Upper lobe of left lung (tissue), 6 donors: ENCODE measurements around the gene ADCY7. TPM values are rescaled to one million over a fixed set of nuclear protein-coding genes. Genes with fewer than 3 reads are reported as not detected.

ENCODE experiments used
- ATAC-seq, 2 donors: fragments of 200-7000 bp; cut with Tn5 transposase; one replicate each; pipeline ENCODE4 v1.9.1; 2022; ENCODE audit warnings: mild to moderate bottlenecking in 2 of 2, moderate library complexity in 2 of 2; ENCODE audit not compliant: low FRiP score in 2 of 2
- DNase-seq, 2 donors: peaks; one replicate each; pipeline ENCODE4 v3.0.0-alpha.2; 2019 to 2020
- H3K27ac ChIP-seq, 4 donors: fragments of 200-600 bp; sonication (generic); one replicate each; pipeline ENCODE4 v1.5.1; 2016 to 2019
- H3K27me3 ChIP-seq, 4 donors: fragments of 200-600 bp; sonication (generic); one replicate each; pipeline ENCODE4 v1.5.1; 2017 to 2019
- H3K36me3 ChIP-seq, 4 donors: fragments of 200-600 bp; sonication (generic); one replicate each; pipeline ENCODE4 v1.5.1; 2016 to 2019
- H3K4me1 ChIP-seq, 4 donors: fragments of 200-600 bp; sonication (generic); one replicate each; pipeline ENCODE4 v1.5.1; 2018 to 2019
- H3K4me3 ChIP-seq, 4 donors: fragments of 200-600 bp; sonication (generic); one replicate each; pipeline ENCODE4 v1.5.1; 2017 to 2019; ENCODE audit warnings: mild to moderate bottlenecking in 2 of 4, moderate library complexity in 1 of 4
- H3K9me3 ChIP-seq, 4 donors: fragments of 200-600 bp; sonication (generic); one replicate each; pipeline ENCODE4 v1.5.1; 2018 to 2019
- EP300 ChIP-seq, 4 donors: sonication (generic); formaldehyde crosslinking; IDR thresholded peaks; one replicate each; pipeline ENCODE4 v1.5.1; 2017; ENCODE audit warnings: antibody characterized with exemption in 4 of 4, control low read depth in 2 of 4
- POLR2A ChIP-seq, 4 donors: fragments of 450-650 bp; IDR thresholded peaks; one replicate each; pipeline ENCODE4 v1.5.1; 2016 to 2017; ENCODE audit warnings: antibody characterized with exemption in 4 of 4, mild to moderate bottlenecking in 2 of 4
- POLR2AphosphoS5 ChIP-seq, 2 donors: sonication (generic); formaldehyde crosslinking; IDR thresholded peaks; one replicate each; pipeline ENCODE4 v1.5.1; 2017; ENCODE audit warnings: antibody characterized with exemption in 2 of 2
- WGBS, 2 donors: methylation state at CpG; one replicate each; pipeline ENCODE4 v1.1.5; 2017 to 2018; 5-methylcytosine and 5-hydroxymethylcytosine counted together
- total RNA-seq, 6 donors: library from RNA; depleted of rRNA in 4 of 6; stranded (reverse); fragments of >200 nt in 4 of 6; gene quantifications; one replicate each; pipeline versions ENCODE4 v1.1.0 to v1.2.1, GENCODE V29; 2016 to 2021
- TF ChIP-seq, protein P1 (sequence below), 6 experiments: fragments of 450-650 bp in 4 of 6; fragments of 200-600 bp in 2 of 6; sonication (generic) in 2 of 6; IDR thresholded peaks; one replicate each; pipeline ENCODE4 v1.5.1; 2016 to 2019; ENCODE audit warnings: antibody characterized with exemption in 6 of 6
- donor health status: DM: no; HTN: no; CAD: no; lungs with moderate emphysema.
- donor health status: DM: no; HTN: yes; CAD: no; lungs with severe emphysema.

ADCY7 gene
- total RNA-seq, 6 donors from 2014 or later: 46.9 to 177 (median 101) TPM

DNA sequence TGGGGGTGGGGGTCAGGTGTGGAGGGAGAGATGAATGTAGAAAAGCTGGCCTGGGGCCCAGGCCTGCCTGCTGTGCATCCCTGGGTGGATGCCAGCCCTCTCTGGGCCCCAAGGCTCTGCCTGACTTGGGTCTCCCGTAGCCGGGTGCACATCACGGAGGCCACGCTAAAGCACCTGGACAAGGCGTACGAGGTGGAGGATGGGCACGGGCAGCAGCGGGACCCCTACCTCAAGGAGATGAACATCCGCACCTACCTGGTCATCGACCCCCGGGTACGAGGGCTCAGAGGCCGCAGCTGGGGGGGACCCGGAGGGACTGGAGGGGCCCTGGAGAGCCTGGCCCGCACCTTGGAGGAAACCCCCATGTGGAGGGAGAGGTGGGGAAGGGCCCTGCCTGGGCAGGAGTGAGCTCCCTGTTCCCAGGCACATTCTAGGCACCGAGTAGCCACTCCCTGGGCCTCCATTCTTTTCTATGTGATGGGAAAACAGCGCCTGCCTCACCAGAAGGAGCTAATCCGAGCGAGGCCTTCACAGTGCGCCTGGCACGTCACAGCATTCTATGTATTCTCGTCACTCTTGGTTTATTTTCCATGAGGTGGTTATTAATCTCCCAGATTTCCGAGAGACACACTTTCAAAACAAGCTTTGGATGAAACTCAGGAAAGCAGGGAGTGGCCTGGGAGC is 34.7 kb downstream of the ADCY7 start:
- Histone ChIP-seq H3K36me3 (peaks cover 0 to 52% (median 19%) of the 10 kb centered on the region in 4 donors), H3K4me3 (no peak overlapping the region), H3K9me3 (no peaks in the 10 kb centered on the region), H3K4me1 (peaks cover 8 to 33% (median 21%) of the 10 kb centered on the region in 4 donors), H3K27ac (no peak overlapping the region), H3K27me3 (no peaks in the 10 kb centered on the region)
- 88 to 94% methylated on average over 13 to 23 of the region's 23 CpGs for WGBS, 2 donors
- TF ChIP-seq, protein P1, sequence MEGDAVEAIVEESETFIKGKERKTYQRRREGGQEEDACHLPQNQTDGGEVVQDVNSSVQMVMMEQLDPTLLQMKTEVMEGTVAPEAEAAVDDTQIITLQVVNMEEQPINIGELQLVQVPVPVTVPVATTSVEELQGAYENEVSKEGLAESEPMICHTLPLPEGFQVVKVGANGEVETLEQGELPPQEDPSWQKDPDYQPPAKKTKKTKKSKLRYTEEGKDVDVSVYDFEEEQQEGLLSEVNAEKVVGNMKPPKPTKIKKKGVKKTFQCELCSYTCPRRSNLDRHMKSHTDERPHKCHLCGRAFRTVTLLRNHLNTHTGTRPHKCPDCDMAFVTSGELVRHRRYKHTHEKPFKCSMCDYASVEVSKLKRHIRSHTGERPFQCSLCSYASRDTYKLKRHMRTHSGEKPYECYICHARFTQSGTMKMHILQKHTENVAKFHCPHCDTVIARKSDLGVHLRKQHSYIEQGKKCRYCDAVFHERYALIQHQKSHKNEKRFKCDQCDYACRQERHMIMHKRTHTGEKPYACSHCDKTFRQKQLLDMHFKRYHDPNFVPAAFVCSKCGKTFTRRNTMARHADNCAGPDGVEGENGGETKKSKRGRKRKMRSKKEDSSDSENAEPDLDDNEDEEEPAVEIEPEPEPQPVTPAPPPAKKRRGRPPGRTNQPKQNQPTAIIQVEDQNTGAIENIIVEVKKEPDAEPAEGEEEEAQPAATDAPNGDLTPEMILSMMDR (IDR thresholded peaks at IDR 0.05): no peak
- TF ChIP-seq POLR2AphosphoS5 (IDR thresholded peaks at IDR 0.05): no peak
- no peak for TF ChIP-seq EP300 (IDR thresholded peaks at IDR 0.05)
- TF ChIP-seq POLR2A (IDR thresholded peaks at IDR 0.05): no peak
- DNase-seq: peak; percentile 20 to 70
- ATAC-seq: no peak

DNA sequence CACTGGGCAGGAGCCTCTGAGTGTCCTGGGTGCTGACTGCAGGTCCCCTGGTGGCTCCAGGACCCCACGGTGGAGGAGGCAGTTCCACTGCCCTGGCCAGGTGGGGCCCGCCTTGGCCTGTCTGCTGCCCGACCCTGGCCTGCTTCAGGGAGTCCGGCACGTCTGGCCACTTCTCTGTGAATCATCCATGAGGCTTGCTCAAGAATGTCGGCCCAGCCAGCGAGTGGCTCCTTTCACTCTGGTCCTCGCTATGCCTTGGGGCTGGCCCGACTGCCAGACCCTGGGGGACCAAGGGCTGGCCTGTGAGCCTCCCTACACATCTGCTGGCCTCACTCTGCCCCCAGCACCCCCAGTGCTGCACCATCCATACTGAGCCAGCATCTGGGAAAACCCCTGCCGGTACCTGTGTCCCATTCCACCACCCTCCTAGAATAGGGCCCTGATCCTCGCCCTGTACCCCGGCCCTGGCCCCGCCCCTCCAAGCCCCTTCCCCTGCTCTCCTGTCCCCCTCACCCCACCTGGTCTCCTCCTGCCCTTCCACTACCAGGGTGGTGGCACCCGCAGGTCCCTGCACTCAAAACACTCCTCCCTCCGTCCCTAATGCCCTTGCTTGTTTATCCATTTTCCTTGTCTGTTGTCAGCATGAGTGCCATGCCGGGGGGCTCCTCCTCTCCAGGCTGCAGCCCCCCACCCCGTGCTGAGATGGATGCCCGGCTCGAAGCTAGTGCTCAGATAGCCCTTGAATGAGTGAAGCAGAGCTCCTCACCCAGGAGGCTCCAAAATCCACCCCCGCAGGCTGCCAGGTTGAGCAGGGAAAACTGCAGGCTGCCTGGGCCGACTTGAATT is 35.5 kb downstream of the ADCY7 start:
- 77 to 78% methylated on average over 18 to 20 of the region's 21 CpGs for WGBS, 2 donors
- ATAC-seq (peak; percentile 45 to 74), DNase-seq (peak; percentile 72 to 79)
- H3K27ac ChIP-seq: no peak overlapping the region
- no peaks in the 10 kb centered on the region for H3K27me3 ChIP-seq
- H3K9me3 ChIP-seq: no peaks in the 10 kb centered on the region
- H3K4me1 ChIP-seq: peaks cover 8 to 33% (median 21%) of the 10 kb centered on the region in 4 donors
- H3K36me3 ChIP-seq: peaks cover 0 to 52% (median 18%) of the 10 kb centered on the region in 4 donors
- H3K4me3 ChIP-seq: no peak overlapping the region
- no peak for TF ChIP-seq POLR2AphosphoS5 (IDR thresholded peaks at IDR 0.05)
- no peak for TF ChIP-seq EP300 (IDR thresholded peaks at IDR 0.05)
- TF ChIP-seq, protein P1 (IDR thresholded peaks at IDR 0.05): no peak
- no peak for TF ChIP-seq POLR2A (IDR thresholded peaks at IDR 0.05)

DNA sequence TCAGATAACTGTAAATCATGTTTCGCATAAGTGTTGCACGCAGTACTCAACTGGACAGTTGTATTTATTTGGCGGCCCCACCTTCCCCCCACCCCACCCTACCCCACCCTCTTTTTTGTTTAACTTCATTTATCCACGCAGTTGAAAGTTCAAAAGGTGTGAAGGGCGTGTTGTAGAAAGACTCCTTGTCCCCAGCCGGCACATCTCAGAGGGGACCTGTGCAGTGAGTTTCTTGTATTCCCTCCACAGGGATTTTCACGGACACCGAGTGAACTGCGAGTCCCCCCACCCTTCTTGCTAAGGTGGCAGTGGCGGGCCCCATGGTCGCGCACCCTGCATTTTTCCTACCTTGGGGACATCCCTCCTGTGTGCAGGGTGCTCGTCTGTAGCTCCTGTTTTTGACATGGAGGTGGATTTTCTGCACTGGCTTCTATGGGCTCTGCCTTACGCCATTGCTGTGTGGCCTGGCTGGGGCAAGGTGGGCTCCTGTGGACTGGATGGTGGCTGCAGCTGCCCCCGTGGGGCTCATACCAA is 36.2 kb downstream of the ADCY7 start:
- Histone ChIP-seq H3K4me1 (peaks cover 8 to 33% (median 21%) of the 10 kb centered on the region in 4 donors), H3K27ac (no peak overlapping the region), H3K9me3 (no peaks in the 10 kb centered on the region), H3K27me3 (no peaks in the 10 kb centered on the region), H3K36me3 (peaks cover 0 to 51% (median 17%) of the 10 kb centered on the region in 4 donors), H3K4me3 (no peak overlapping the region)
- TF ChIP-seq POLR2A (IDR thresholded peaks at IDR 0.05): no peak
- TF ChIP-seq EP300 (IDR thresholded peaks at IDR 0.05): no peak
- TF ChIP-seq, protein P1 (IDR thresholded peaks at IDR 0.05): no peak
- no peak for TF ChIP-seq POLR2AphosphoS5 (IDR thresholded peaks at IDR 0.05)
- no peak for ATAC-seq
- WGBS, 2 donors: 72 to 77% methylated on average over 15 of the region's 15 CpGs
- DNase-seq: peak in 1 of 2 donors; percentile 19

DNA sequence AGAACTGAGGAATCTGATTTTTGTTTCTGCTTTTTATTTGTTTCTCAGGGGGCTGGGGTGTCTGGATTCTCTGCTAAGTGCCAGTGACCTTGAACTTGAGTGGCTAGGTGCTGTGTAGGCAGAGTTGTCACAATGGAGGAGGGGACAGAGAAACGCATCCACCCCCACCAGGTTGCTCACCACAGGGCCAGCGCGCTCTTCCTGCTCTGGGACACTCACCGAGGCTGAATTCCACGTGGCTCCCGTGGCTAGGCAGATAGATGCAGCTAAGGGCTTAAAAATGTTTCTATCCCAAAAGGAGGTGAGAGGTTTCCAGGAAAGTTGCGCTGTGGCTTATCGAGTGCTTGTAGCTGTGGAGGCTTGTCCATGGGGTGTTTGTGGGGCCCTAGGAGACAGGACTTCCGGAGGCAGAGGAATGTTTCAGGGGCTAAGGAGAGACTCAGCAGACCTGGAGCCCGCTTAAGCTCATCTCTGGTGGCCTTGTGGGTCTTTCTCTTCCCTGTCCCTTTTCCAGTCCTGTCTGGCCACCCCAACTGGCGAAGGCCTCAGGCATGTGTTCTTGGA is 36.8 kb downstream of the ADCY7 start:
- peak overlapping the region in 3 of 4 donors; percentile 57 to 76 (median 62) for H3K27ac ChIP-seq
- no peak for ATAC-seq

More for the DNA sequence above, 36.8 kb downstream of the ADCY7 start:
- Histone ChIP-seq H3K4me3 (no peak overlapping the region), H3K27me3 (no peaks in the 10 kb centered on the region), H3K4me1 (peaks cover 8 to 33% (median 21%) of the 10 kb centered on the region in 4 donors), H3K36me3 (peaks cover 0 to 51% (median 15%) of the 10 kb centered on the region in 4 donors), H3K9me3 (no peaks in the 10 kb centered on the region)
- WGBS, 2 donors: 66 to 72% methylated on average over 5 to 11 of the region's 11 CpGs
- no peak for TF ChIP-seq POLR2A (IDR thresholded peaks at IDR 0.05)
- no peak for TF ChIP-seq EP300 (IDR thresholded peaks at IDR 0.05)
- TF ChIP-seq, protein P1 (IDR thresholded peaks at IDR 0.05): no peak
- TF ChIP-seq POLR2AphosphoS5 (IDR thresholded peaks at IDR 0.05): no peak
- peak in 1 of 2 donors; percentile 21 for DNase-seq
